Heart right ventricle (tissue), 16 donors: ENCODE data around the gene ZCCHC24. TPM values are rescaled to one million over a fixed set of nuclear protein-coding genes. Genes with fewer than 3 reads are reported as not detected.

ENCODE experiments used
- ATAC-seq, 8 donors: fragments of 200-7000 bp; cut with Tn5 transposase; one replicate each; pipeline ENCODE4 v1.9.1; 2020; ENCODE audit warnings: mild to moderate bottlenecking in 8 of 8, moderate library complexity in 8 of 8, moderate number of reproducible peaks in 1 of 8
- DNase-seq, 2 donors: peaks; one replicate each; pipeline ENCODE4 v3.0.0-alpha.2; 2020
- H3K27ac ChIP-seq, 10 donors: fragments of 200-600 bp; sonication (generic) in 2 of 10; one replicate each; pipeline versions ENCODE4 v1.5.0 to v1.8.0; 2020 to 2022; ENCODE audit warnings: mild to moderate bottlenecking in 3 of 10
- H3K27me3 ChIP-seq, 7 donors: fragments of 200-600 bp; one replicate each; pipeline ENCODE4 v1.8.0; 2021 to 2022; ENCODE audit warnings: mild to moderate bottlenecking in 2 of 7
- H3K36me3 ChIP-seq, 9 donors: fragments of 200-600 bp; sonication (generic) in 1 of 9; one replicate each; pipeline versions ENCODE4 v1.5.0 to v1.8.0; 2020 to 2022; ENCODE audit warnings: mild to moderate bottlenecking in 2 of 9
- H3K4me1 ChIP-seq, 9 donors: fragments of 200-600 bp; sonication (generic) in 1 of 9; one replicate each; pipeline versions ENCODE4 v1.5.0 to v1.8.0; 2020 to 2022; ENCODE audit warnings: mild to moderate bottlenecking in 4 of 9
- H3K4me3 ChIP-seq, 10 donors: fragments of 200-600 bp; sonication (generic) in 2 of 10; one replicate each; pipeline versions ENCODE4 v1.5.0 to v1.8.0; 2020 to 2022; ENCODE audit warnings: mild to moderate bottlenecking in 7 of 10, moderate library complexity in 2 of 10
- H3K9me3 ChIP-seq, 11 donors: fragments of 200-600 bp in 10 of 11; sonication (generic) in 2 of 11; one replicate each; pipeline versions ENCODE4 v1.5.0 to v1.8.0; 2013 to 2022; ENCODE audit warnings: mild to moderate bottlenecking in 2 of 11, control low read depth in 1 of 11, moderate library complexity in 1 of 11
- WGBS, 2 donors: extraction: QIAGEN DNeasy Blood & Tissue Kit; methylation state at CpG; one replicate each; pipeline ENCODE4 v1.1.7; 2013; ENCODE audit warnings: inconsistent platforms in 1 of 2; 5-methylcytosine and 5-hydroxymethylcytosine counted together
- intact Hi-C, 10 donors: fragments of 100-400 bp; cut with DNase I; formaldehyde crosslinking; loops; one replicate each; pipeline versions ENCODE4 v1.11.1 to v1.14.2; 2022
- polyA plus RNA-seq, 2 donors: library from polyadenylated mRNA; stranded (reverse); fragments of 200-250 nt; gene quantifications; one replicate each; pipeline ENCODE4 v1.2.3, GENCODE V29; 2013
- total RNA-seq, 10 donors: library from RNA; stranded (reverse); fragmentation: NEBNext Ultra II Directional in 3 of 10; extraction: Animal tissue kit (Norgen Biotek cat#: 25700) in 3 of 10; gene quantifications; one replicate each; pipeline versions ENCODE4 v1.2.1 to v1.2.4, GENCODE V29; 2021 to 2023
- TF ChIP-seq, protein P1 (sequence below), 9 donors: fragments of 200-600 bp; sonication (generic) in 2 of 9; IDR thresholded peaks; one replicate each; pipeline versions ENCODE4 v1.5.0 to v1.8.0; 2021 to 2022; ENCODE audit warnings: antibody characterized with exemption in 9 of 9, mild to moderate bottlenecking in 5 of 9, moderate library complexity in 1 of 9
- donor health status: Arrhythmogenic right ventricular cardiomyopathy.
- donor health status: ischemic (EF 13 %, LVEDD 7.1; RV severe dilation, severe dysfunction).
- donor health status: healthy with polysubstance abuse.
- donor health status: DM: no; HTN: yes; CAD: no.
- donor health status: DM: no; HTN: no; CAD: no.
- donor health status: ischemic (EF 25% LVEDD 6.9; RV normal size, moderate dysfunction).
- donor health status: ischemic (EF 25% LVEDD 5.7; RV mildly dilated, moderate dysfunction).
- donor health status: healthy.
- donor health status: DM: yes; HTN: yes; CAD: no.
- donor health status: Ischemic cardiomyopathy.
- donor health status: ischemic (EF 35%, LVEDD 5.7; RV mildly dilated, moderate dysfunction).
- donor health status: nonischemic (EF 11% LVEDD 7.7; RV severe dilation, severe dysfunction).
- donor health status: DM: yes; HTN: yes; CAD: no.
- donor health status: PGD.
- donor health status: ischemic (EF 29% LVEDD 5.4; RV normal size, mild dysfunction).
- donor health status: nonischemic (EF 23%, LVEDD 6.1; RV moderate dilation, normal function).

Gene ZCCHC24
- total and polyA plus RNA-seq, 12 donors = 19.3 to 59.0 (median 45.9) TPM

- Histone ChIP-seq H3K4me1 (peaks cover 16 to 53% (median 39%) of the 10 kb centered on the region in 9 donors), H3K27ac (no peak overlapping the region), H3K27me3 (no peaks in the 10 kb centered on the region), H3K36me3 (peaks cover 0 to 73% (median 12%) of the 10 kb centered on the region in 9 donors), H3K9me3 (no peaks in the 10 kb centered on the region), H3K4me3 (no peak overlapping the region)
- intact Hi-C loops = loop anchor here in 1 of 10 donors (5.0 kb wide), 1 partner anchor 66 kb away; no protein-coding TSS in a partner anchor
- TF ChIP-seq, protein P1, sequence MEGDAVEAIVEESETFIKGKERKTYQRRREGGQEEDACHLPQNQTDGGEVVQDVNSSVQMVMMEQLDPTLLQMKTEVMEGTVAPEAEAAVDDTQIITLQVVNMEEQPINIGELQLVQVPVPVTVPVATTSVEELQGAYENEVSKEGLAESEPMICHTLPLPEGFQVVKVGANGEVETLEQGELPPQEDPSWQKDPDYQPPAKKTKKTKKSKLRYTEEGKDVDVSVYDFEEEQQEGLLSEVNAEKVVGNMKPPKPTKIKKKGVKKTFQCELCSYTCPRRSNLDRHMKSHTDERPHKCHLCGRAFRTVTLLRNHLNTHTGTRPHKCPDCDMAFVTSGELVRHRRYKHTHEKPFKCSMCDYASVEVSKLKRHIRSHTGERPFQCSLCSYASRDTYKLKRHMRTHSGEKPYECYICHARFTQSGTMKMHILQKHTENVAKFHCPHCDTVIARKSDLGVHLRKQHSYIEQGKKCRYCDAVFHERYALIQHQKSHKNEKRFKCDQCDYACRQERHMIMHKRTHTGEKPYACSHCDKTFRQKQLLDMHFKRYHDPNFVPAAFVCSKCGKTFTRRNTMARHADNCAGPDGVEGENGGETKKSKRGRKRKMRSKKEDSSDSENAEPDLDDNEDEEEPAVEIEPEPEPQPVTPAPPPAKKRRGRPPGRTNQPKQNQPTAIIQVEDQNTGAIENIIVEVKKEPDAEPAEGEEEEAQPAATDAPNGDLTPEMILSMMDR (IDR thresholded peaks at IDR 0.05) = peak in 1 of 9 donors; percentile 8
- DNase-seq = no peak
- ATAC-seq = no peak
- 91 to 93% methylated on average over 28 of the region's 28 CpGs for WGBS, 2 donors
Observed at GRCh38 chr10:79385804-79386531, 59.5 kb downstream of the ZCCHC24 start.

DNA sequence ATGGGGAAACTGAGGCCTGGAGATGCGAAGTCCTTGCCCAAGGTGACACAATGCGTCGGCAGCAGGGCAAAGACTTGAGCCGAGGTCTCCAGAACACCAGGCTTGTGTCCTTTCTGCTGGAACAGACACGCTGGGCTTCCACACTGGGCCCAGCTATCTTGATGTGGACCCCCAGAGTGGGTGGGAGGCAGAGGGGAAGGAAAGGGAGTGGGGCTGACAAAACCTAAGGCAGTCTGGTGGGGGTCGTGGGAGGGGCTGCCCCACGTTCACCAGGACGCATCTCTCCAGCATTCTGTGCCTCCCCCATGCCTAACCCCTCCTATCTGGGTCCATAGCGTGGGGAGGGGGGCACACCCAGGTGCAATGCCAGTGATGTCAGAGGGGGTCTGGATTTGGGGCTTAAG is 60.0 kb downstream of the ZCCHC24 start:
- H3K27ac ChIP-seq = no peak overlapping the region
- no peaks in the 10 kb centered on the region for H3K27me3 ChIP-seq
- TF ChIP-seq, protein P1 (IDR thresholded peaks at IDR 0.05) = no peak
- intact Hi-C loops = loop anchor here in 1 of 10 donors (5.0 kb wide), 1 partner anchor 67 kb away; no protein-coding TSS in a partner anchor
- peaks cover 18 to 53% (median 39%) of the 10 kb centered on the region in 9 donors for H3K4me1 ChIP-seq
- DNase-seq (no peak), ATAC-seq (no peak)
- 91 to 95% methylated on average over 9 of the region's 9 CpGs for WGBS, 2 donors
- no peaks in the 10 kb centered on the region for H3K9me3 ChIP-seq
- no peak overlapping the region for H3K4me3 ChIP-seq
- peaks cover 0 to 67% (median 12%) of the 10 kb centered on the region in 9 donors for H3K36me3 ChIP-seq

- no peak for DNase-seq
- WGBS, 2 donors = 91 to 92% methylated on average over 14 of the region's 14 CpGs
Observed at GRCh38 chr10:79384773-79385391, 60.5 kb downstream of the ZCCHC24 start.

More at GRCh38 chr10:79384773-79385391, 60.5 kb downstream of the ZCCHC24 start:
- intact Hi-C loops = loop anchor here in 2 of 10 donors (5.0 kb wide), 2 partner anchors 67 to 102 kb away; no protein-coding TSS in a partner anchor
- Histone ChIP-seq H3K27ac (no peak overlapping the region), H3K4me3 (no peak overlapping the region), H3K4me1 (peaks cover 23 to 55% (median 41%) of the 10 kb centered on the region in 9 donors), H3K9me3 (no peaks in the 10 kb centered on the region), H3K36me3 (peaks cover 0 to 63% (median 12%) of the 10 kb centered on the region in 9 donors), H3K27me3 (no peaks in the 10 kb centered on the region)
- ATAC-seq = no peak
- TF ChIP-seq, protein P1 (IDR thresholded peaks at IDR 0.05) = no peak
